ENCODE measurements around the gene CTSZ.
A peak's percentile ranks its signal among the peaks of the same experiment; 100 is the strongest.

Gene CTSZ

DNA sequence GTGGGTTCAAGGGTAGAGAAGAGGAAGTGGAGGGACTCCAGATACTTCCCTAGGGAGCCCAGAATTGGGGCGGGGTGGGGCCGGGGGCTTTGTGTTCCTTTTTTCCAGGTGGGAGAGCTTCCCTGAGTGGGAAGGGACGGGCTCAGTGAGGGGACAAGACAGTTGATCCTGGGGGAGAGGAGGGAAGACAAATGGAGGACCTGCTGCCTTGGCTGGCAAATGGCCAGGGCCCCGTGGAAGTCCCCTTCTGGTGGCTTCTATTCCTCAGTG, 2.6 kb downstream of the CTSZ start:
- Histone ChIP-seq H3K27me3 (ENCODE audit: insufficient read depth, poor library complexity, severe bottlenecking) (no peaks in the 10 kb centered on the region), H3K27ac (replicated peaks) (peak overlapping the region; percentile 53), H3K4me3 (replicated peaks; ENCODE audit: insufficient read depth, low read length) (peak overlapping the region; percentile 59)
- peak in 1 of 2 experiments; percentile 72 for DNase-seq (ENCODE audit: low read depth in 1 of 2, low spot score in 1 of 2)
- peak; percentile 35 for TF ChIP-seq SPI1 (IDR thresholded peaks at IDR 0.05; ENCODE audit: borderline replicate concordance, low read depth)
- no peak for TF ChIP-seq POLR2AphosphoS5 (IDR thresholded peaks at IDR 0.05; ENCODE audit: low read depth)

DNA sequence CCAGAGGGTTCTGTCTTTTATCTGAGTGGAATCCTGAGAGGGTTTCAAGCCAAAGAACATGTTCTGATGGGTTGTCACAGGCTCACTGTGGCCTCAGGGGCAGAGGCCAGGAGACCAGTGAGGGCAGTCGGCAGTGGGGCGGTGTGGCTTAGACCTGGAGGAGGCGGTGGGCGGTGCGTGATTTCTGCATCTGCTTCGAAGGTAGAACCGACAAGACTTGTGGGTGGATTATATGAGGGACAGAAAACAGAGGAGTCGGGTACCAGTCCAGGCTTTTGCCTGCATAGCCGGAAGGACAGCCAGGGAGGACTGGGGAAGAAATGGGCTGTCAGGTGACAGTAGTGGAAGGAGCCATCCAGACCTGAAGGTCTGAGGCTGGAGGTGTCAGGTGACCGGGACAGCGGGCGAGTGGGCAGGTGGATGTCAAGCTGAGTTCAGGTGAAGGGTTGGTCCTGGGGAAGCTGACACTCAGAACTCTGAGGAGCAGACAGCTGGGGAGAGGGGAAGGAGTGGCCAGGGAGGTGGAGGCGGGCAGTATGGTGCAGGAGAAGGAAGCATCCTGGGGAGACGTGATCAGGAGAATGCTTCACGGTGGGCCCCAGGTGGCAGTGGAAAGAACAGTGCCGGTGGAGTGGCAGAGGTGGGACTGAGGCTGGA, 3.1 kb downstream of the CTSZ start:
- TF ChIP-seq GABPA (IDR thresholded peaks at IDR 0.05; ENCODE audit: low read depth) (no peak), POLR2AphosphoS5 (IDR thresholded peaks at IDR 0.05; ENCODE audit: low read depth) (no peak)
- TF ChIP-seq, protein P1, sequence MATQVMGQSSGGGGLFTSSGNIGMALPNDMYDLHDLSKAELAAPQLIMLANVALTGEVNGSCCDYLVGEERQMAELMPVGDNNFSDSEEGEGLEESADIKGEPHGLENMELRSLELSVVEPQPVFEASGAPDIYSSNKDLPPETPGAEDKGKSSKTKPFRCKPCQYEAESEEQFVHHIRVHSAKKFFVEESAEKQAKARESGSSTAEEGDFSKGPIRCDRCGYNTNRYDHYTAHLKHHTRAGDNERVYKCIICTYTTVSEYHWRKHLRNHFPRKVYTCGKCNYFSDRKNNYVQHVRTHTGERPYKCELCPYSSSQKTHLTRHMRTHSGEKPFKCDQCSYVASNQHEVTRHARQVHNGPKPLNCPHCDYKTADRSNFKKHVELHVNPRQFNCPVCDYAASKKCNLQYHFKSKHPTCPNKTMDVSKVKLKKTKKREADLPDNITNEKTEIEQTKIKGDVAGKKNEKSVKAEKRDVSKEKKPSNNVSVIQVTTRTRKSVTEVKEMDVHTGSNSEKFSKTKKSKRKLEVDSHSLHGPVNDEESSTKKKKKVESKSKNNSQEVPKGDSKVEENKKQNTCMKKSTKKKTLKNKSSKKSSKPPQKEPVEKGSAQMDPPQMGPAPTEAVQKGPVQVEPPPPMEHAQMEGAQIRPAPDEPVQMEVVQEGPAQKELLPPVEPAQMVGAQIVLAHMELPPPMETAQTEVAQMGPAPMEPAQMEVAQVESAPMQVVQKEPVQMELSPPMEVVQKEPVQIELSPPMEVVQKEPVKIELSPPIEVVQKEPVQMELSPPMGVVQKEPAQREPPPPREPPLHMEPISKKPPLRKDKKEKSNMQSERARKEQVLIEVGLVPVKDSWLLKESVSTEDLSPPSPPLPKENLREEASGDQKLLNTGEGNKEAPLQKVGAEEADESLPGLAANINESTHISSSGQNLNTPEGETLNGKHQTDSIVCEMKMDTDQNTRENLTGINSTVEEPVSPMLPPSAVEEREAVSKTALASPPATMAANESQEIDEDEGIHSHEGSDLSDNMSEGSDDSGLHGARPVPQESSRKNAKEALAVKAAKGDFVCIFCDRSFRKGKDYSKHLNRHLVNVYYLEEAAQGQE (IDR thresholded peaks at IDR 0.05; ENCODE audit: insufficient replicate concordance, low read depth), result no peak
- TF ChIP-seq, protein P2, sequence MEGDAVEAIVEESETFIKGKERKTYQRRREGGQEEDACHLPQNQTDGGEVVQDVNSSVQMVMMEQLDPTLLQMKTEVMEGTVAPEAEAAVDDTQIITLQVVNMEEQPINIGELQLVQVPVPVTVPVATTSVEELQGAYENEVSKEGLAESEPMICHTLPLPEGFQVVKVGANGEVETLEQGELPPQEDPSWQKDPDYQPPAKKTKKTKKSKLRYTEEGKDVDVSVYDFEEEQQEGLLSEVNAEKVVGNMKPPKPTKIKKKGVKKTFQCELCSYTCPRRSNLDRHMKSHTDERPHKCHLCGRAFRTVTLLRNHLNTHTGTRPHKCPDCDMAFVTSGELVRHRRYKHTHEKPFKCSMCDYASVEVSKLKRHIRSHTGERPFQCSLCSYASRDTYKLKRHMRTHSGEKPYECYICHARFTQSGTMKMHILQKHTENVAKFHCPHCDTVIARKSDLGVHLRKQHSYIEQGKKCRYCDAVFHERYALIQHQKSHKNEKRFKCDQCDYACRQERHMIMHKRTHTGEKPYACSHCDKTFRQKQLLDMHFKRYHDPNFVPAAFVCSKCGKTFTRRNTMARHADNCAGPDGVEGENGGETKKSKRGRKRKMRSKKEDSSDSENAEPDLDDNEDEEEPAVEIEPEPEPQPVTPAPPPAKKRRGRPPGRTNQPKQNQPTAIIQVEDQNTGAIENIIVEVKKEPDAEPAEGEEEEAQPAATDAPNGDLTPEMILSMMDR (IDR thresholded peaks at IDR 0.05; ENCODE audit: insufficient read depth, low read length), result no peak
- DNase-seq (ENCODE audit: low read depth in 1 of 2, low spot score in 1 of 2), result no peak
- Histone ChIP-seq H3K27me3 (ENCODE audit: insufficient read depth, poor library complexity, severe bottlenecking) (no peaks in the 10 kb centered on the region), H3K4me3 (replicated peaks; ENCODE audit: insufficient read depth, low read length) (peak overlapping the region; percentile 59), H3K27ac (replicated peaks) (peak overlapping the region; percentile 53)

DNA sequence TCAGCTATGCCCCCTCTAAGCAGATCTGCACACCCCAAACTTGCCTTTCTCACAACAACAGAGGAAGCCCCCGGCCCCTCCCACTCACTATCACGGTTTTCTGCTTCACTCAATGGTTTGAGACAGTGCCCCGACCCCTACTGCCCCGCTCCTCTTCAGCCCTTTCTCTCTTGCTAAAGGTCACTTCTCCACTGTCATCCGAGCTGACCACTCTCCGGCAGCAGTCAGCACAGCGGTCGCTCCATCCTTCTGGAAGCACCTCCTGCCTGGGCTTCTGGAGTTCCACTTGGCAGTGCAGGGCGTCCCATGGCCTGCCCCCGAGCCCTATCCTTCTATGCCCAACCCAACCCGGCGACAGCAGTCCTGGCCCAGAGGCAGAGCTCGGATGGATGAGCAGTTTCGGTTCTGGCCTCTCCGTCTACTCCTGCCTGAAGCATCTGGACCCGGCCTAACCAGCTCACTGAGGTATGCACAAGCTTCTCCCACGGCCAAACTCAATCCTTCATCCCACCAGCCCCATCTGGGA, 4.1 kb downstream of the CTSZ start:
- Histone ChIP-seq H3K27ac (replicated peaks) (no peak overlapping the region), H3K4me3 (replicated peaks; ENCODE audit: insufficient read depth, low read length) (no peak overlapping the region), H3K27me3 (ENCODE audit: insufficient read depth, poor library complexity, severe bottlenecking) (no peaks in the 10 kb centered on the region)
- TF ChIP-seq, protein P2 (IDR thresholded peaks at IDR 0.05; ENCODE audit: insufficient read depth, low read length), result no peak
- DNase-seq (ENCODE audit: low read depth in 1 of 2, low spot score in 1 of 2), result no peak

DNA sequence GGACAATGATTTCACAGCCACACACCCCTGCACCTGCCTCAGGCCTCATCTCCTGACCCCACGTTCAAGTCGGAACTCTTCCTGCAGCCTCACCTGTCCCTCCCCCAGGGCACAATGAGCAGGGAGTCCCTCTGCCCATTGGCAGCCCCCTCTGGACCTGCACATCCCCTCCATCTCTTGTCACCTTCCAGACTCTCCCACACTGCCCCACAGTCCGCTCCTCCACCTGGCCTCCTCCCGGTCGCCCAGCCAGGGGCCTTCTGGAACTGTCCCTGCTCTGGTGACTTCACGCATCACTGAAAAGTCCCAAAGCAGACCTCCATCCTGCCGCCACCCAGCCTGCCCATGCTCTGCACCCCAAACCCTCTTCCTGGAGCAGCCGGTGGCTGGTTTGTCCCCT, 4.7 kb downstream of the CTSZ start:
- no peak overlapping the region for H3K4me3 ChIP-seq (replicated peaks; ENCODE audit: insufficient read depth, low read length)
- no peak for DNase-seq (ENCODE audit: low read depth in 1 of 2, low spot score in 1 of 2)
- no peaks in the 10 kb centered on the region for H3K27me3 ChIP-seq (ENCODE audit: insufficient read depth, poor library complexity, severe bottlenecking)
- no peak overlapping the region for H3K27ac ChIP-seq (replicated peaks)
- TF ChIP-seq SPI1 (IDR thresholded peaks at IDR 0.05; ENCODE audit: borderline replicate concordance, low read depth) (no peak), POLR2AphosphoS5 (IDR thresholded peaks at IDR 0.05; ENCODE audit: low read depth) (no peak), GABPA (IDR thresholded peaks at IDR 0.05; ENCODE audit: low read depth) (no peak)
- TF ChIP-seq, protein P1 (IDR thresholded peaks at IDR 0.05; ENCODE audit: insufficient replicate concordance, low read depth), result no peak
- TF ChIP-seq, protein P2 (IDR thresholded peaks at IDR 0.05; ENCODE audit: insufficient read depth, low read length), result no peak
